HEK293 (cell line): Measurements from ENCODE around the gene TH.

Experiments
- CTCF ChIA-PET: fragments of 350-600 bp; formaldehyde crosslinking; extraction: SDS; loops from one replicate; lab custom pipeline; 2021; ENCODE audit warnings: antibody characterized with exemption; lab: Yijun Ruan, JAX
- POLR2A ChIA-PET: fragments of 300-600 bp; formaldehyde crosslinking; extraction: SDS; loops from one replicate; lab custom pipeline; 2020; ENCODE audit warnings: antibody characterized with exemption, inconsistent platforms; lab: Yijun Ruan, JAX
- H3K27ac ChIP-seq: fragments of 200-500 bp; sonication (Bioruptor generic); 2 replicates; pipeline ENCODE4 v1.5.1; 2014; ENCODE audit warnings: low read depth, low read length, control low read depth, inconsistent platforms; ENCODE audit errors: extremely low read depth
- H3K36me3 ChIP-seq, 2 experiments: fragments of 200-500 bp in 1 of 2; sonication (Bioruptor generic) in 1 of 2; 1 replicate in 1 of 2; 2 replicates in 1 of 2; pipeline ENCODE4 v1.5.1; 2014 to 2017; ENCODE audit warnings: inconsistent platforms in 2 of 2, low read length in 2 of 2; ENCODE audit not compliant: control insufficient read depth in 2 of 2, insufficient read depth in 1 of 2
- H3K4me1 ChIP-seq: fragments of 200-500 bp; sonication (Bioruptor generic); 2 replicates; pipeline ENCODE4 v1.5.1; 2014; ENCODE audit warnings: mild to moderate bottlenecking, low read length, inconsistent platforms; ENCODE audit not compliant: control insufficient read depth, insufficient read depth
- H3K4me3 ChIP-seq: 2 replicates; pipeline ENCODE4 v1.5.1; 2011; ENCODE audit warnings: low read depth, mild to moderate bottlenecking, control low read depth, low read length, moderate library complexity
- H3K9me3 ChIP-seq: fragments of 200-500 bp; sonication (Bioruptor generic); 2 replicates; pipeline ENCODE4 v1.5.1; 2014; ENCODE audit warnings: low read depth, low read length, inconsistent platforms; ENCODE audit not compliant: control insufficient read depth, insufficient read depth
- KLF9 ChIP-seq: fragments of 450-650 bp; formaldehyde crosslinking; IDR thresholded peaks from 2 replicates; pipeline ENCODE4 v1.5.1; 2016; ENCODE audit warnings: missing biosample characterization, missing genetic modification characterization, low read depth
- REPIN1 ChIP-seq: fragments of 450-650 bp; formaldehyde crosslinking; IDR thresholded peaks from 2 replicates; pipeline ENCODE4 v1.5.1; 2017; ENCODE audit warnings: missing biosample characterization, missing genetic modification characterization, low read depth
- ZNF138 ChIP-seq: fragments of 450-650 bp; formaldehyde crosslinking; IDR thresholded peaks from 2 replicates; pipeline ENCODE4 v1.5.1; 2016; ENCODE audit warnings: missing biosample characterization, missing genetic modification characterization, borderline replicate concordance
- ZNF221 ChIP-seq: fragments of 450-650 bp; formaldehyde crosslinking; IDR thresholded peaks from 2 replicates; pipeline ENCODE4 v1.5.1; 2017; ENCODE audit warnings: missing biosample characterization, missing genetic modification characterization, borderline replicate concordance
- ZNF544 ChIP-seq: fragments of 450-650 bp; formaldehyde crosslinking; IDR thresholded peaks from 2 replicates; pipeline ENCODE4 v1.5.0; 2017; ENCODE audit warnings: missing biosample characterization, missing genetic modification characterization
- ZNF600 ChIP-seq: fragments of 450-650 bp; formaldehyde crosslinking; IDR thresholded peaks from 2 replicates; pipeline ENCODE4 v1.5.1; 2016; ENCODE audit warnings: missing biosample characterization, missing genetic modification characterization
- ZNF610 ChIP-seq: fragments of 450-650 bp; formaldehyde crosslinking; IDR thresholded peaks from 2 replicates; pipeline ENCODE4 v1.5.1; 2016; ENCODE audit warnings: missing biosample characterization, missing genetic modification characterization, borderline replicate concordance
- ZNF701 ChIP-seq: fragments of 450-650 bp; formaldehyde crosslinking; IDR thresholded peaks from 2 replicates; pipeline ENCODE4 v1.5.1; 2016; ENCODE audit warnings: missing biosample characterization, missing genetic modification characterization
- ZNF792 ChIP-seq: fragments of 450-650 bp; formaldehyde crosslinking; IDR thresholded peaks from 2 replicates; pipeline ENCODE4 v1.5.1; 2016; ENCODE audit warnings: missing biosample characterization, missing genetic modification characterization
- ZNF837 ChIP-seq: fragments of 450-650 bp; formaldehyde crosslinking; IDR thresholded peaks from 2 replicates; pipeline ENCODE4 v1.5.1; 2016; ENCODE audit warnings: missing biosample characterization, missing genetic modification characterization
- TF ChIP-seq, protein P1 (sequence below): fragments of 450-650 bp; formaldehyde crosslinking; IDR thresholded peaks from 2 replicates; pipeline ENCODE4 v1.5.1; 2016; ENCODE audit warnings: missing biosample characterization, missing genetic modification characterization
- TF ChIP-seq, protein P2 (sequence below): fragments of 450-650 bp; formaldehyde crosslinking; conservative IDR thresholded peaks from 2 replicates; pipeline ENCODE4 v1.5.1; 2016; ENCODE audit warnings: low read depth, missing biosample characterization, missing genetic modification characterization
- TF ChIP-seq, protein P3 (sequence below): fragments of 450-650 bp; formaldehyde crosslinking; IDR thresholded peaks from 2 replicates; pipeline ENCODE4 v1.5.1; 2016; ENCODE audit warnings: missing biosample characterization, missing genetic modification characterization
- TF ChIP-seq, protein P4 (sequence below): fragments of 450-650 bp; formaldehyde crosslinking; IDR thresholded peaks from 2 replicates; pipeline ENCODE4 v1.5.1; 2016; ENCODE audit warnings: missing biosample characterization, missing genetic modification characterization
- TF ChIP-seq, protein P5 (sequence below): IDR thresholded peaks from 2 replicates; pipeline ENCODE4 v1.6.1; 2011; ENCODE audit warnings: mild to moderate bottlenecking, low read depth, low read length, borderline replicate concordance

The TH gene

DNA sequence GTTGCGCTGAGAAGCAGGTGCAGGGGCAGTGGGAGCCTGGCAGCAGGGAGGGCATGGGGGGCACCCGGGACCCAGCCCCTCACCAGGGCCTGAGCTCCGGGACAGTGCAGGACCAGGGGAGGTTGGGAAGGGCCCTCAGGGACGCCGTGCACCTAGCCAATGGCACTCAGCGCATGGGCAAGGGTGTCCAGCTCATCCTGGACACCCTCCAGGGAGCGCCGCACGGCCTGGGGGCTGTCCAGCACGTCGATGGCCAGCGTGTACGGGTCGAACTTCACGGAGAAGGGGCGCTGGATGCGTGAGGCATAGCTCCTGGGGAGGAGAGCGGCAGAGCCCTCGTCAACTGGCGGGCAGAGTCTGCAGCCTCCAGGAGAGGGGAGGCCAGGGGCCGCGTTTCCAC is 7.5 kb downstream of the TH start:
- ChIA-PET POLR2A (no interaction called here), CTCF (interaction anchor here (0.6 to 4.3 kb wide), 5 partner anchors 10 to 1113 kb away, joined by 3 to 21 read pairs (median 4); no protein-coding TSS in a partner anchor)
- Histone ChIP-seq H3K36me3 (no peaks in the 10 kb centered on the region), H3K4me1 (no peaks in the 10 kb centered on the region), H3K9me3 (no peaks in the 10 kb centered on the region), H3K27ac (no peak overlapping the region), H3K4me3 (no peak overlapping the region)
- TF ChIP-seq ZNF701 (tag by site-specific recombination) (no peak), ZNF544 (tag by site-specific recombination) (no peak), ZNF610 (tag by site-specific recombination) (no peak), KLF9 (tag by site-specific recombination) (no peak), ZNF600 (tag by site-specific recombination) (no peak), ZNF837 (tag by site-specific recombination) (no peak), ZNF792 (tag by site-specific recombination) (no peak), REPIN1 (tag by site-specific recombination) (no peak), ZNF221 (tag by site-specific recombination) (no peak), ZNF138 (tag by site-specific recombination) (no peak)
- TF ChIP-seq, protein P1, sequence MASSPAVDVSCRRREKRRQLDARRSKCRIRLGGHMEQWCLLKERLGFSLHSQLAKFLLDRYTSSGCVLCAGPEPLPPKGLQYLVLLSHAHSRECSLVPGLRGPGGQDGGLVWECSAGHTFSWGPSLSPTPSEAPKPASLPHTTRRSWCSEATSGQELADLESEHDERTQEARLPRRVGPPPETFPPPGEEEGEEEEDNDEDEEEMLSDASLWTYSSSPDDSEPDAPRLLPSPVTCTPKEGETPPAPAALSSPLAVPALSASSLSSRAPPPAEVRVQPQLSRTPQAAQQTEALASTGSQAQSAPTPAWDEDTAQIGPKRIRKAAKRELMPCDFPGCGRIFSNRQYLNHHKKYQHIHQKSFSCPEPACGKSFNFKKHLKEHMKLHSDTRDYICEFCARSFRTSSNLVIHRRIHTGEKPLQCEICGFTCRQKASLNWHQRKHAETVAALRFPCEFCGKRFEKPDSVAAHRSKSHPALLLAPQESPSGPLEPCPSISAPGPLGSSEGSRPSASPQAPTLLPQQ (tag by site-specific recombination), result no peak
- TF ChIP-seq, protein P2, sequence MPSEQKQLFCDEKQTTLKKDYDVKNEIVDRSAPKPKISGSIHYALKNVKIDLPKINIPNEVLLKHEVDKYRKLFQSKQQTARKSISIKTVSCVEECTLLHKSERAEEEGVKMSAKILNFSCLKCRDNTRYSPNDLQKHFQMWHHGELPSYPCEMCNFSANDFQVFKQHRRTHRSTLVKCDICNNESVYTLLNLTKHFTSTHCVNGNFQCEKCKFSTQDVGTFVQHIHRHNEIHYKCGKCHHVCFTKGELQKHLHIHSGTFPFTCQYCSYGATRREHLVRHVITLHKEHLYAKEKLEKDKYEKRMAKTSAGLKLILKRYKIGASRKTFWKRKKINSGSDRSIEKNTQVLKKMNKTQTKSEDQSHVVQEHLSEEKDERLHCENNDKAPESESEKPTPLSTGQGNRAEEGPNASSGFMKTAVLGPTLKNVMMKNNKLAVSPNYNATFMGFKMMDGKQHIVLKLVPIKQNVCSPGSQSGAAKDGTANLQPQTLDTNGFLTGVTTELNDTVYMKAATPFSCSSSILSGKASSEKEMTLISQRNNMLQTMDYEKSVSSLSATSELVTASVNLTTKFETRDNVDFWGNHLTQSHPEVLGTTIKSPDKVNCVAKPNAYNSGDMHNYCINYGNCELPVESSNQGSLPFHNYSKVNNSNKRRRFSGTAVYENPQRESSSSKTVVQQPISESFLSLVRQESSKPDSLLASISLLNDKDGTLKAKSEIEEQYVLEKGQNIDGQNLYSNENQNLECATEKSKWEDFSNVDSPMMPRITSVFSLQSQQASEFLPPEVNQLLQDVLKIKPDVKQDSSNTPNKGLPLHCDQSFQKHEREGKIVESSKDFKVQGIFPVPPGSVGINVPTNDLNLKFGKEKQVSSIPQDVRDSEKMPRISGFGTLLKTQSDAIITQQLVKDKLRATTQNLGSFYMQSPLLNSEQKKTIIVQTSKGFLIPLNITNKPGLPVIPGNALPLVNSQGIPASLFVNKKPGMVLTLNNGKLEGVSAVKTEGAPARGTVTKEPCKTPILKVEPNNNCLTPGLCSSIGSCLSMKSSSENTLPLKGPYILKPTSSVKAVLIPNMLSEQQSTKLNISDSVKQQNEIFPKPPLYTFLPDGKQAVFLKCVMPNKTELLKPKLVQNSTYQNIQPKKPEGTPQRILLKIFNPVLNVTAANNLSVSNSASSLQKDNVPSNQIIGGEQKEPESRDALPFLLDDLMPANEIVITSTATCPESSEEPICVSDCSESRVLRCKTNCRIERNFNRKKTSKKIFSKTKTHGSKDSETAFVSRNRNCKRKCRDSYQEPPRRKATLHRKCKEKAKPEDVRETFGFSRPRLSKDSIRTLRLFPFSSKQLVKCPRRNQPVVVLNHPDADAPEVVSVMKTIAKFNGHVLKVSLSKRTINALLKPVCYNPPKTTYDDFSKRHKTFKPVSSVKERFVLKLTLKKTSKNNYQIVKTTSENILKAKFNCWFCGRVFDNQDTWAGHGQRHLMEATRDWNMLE (tag by site-specific recombination), result no peak
- TF ChIP-seq, protein P3, sequence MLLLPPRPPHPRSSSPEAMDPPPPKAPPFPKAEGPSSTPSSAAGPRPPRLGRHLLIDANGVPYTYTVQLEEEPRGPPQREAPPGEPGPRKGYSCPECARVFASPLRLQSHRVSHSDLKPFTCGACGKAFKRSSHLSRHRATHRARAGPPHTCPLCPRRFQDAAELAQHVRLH (tag by site-specific recombination), result no peak
- TF ChIP-seq, protein P4, sequence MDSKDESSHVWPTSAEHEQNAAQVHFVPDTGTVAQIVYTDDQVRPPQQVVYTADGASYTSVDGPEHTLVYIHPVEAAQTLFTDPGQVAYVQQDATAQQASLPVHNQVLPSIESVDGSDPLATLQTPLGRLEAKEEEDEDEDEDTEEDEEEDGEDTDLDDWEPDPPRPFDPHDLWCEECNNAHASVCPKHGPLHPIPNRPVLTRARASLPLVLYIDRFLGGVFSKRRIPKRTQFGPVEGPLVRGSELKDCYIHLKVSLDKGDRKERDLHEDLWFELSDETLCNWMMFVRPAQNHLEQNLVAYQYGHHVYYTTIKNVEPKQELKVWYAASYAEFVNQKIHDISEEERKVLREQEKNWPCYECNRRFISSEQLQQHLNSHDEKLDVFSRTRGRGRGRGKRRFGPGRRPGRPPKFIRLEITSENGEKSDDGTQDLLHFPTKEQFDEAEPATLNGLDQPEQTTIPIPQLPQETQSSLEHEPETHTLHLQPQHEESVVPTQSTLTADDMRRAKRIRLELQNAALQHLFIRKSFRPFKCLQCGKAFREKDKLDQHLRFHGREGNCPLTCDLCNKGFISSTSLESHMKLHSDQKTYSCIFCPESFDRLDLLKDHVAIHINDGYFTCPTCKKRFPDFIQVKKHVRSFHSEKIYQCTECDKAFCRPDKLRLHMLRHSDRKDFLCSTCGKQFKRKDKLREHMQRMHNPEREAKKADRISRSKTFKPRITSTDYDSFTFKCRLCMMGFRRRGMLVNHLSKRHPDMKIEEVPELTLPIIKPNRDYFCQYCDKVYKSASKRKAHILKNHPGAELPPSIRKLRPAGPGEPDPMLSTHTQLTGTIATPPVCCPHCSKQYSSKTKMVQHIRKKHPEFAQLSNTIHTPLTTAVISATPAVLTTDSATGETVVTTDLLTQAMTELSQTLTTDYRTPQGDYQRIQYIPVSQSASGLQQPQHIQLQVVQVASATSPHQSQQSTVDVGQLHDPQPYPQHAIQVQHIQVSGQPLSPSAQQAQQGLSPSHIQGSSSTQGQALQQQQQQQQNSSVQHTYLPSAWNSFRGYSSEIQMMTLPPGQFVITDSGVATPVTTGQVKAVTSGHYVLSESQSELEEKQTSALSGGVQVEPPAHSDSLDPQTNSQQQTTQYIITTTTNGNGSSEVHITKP (tag by site-specific recombination), result no peak
- TF ChIP-seq, protein P5, sequence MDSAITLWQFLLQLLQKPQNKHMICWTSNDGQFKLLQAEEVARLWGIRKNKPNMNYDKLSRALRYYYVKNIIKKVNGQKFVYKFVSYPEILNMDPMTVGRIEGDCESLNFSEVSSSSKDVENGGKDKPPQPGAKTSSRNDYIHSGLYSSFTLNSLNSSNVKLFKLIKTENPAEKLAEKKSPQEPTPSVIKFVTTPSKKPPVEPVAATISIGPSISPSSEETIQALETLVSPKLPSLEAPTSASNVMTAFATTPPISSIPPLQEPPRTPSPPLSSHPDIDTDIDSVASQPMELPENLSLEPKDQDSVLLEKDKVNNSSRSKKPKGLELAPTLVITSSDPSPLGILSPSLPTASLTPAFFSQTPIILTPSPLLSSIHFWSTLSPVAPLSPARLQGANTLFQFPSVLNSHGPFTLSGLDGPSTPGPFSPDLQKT, result no peak
